ENCODE measurements around the gene ARFIP2.

DNA sequence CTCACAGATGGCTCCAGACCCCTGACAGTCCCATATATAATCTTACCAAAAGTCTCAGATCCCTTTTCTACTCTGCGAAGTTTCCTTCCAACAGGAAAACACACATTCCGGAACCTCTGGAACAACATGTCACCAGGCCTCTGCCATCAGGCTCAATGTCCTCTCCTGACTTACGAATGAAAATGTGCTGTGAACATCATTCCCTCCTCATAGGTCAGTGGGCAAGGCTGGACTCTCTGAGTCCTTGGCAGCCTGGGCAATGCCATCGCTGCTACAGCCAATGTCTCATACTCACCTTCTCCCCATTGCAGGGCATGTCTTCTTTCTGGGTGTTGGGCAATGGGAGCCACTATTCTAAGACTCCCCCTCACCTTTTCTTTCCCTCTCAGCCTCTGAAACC lies 38.7 kb downstream of the ARFIP2 start:
- TF ChIP-seq, protein P1, sequence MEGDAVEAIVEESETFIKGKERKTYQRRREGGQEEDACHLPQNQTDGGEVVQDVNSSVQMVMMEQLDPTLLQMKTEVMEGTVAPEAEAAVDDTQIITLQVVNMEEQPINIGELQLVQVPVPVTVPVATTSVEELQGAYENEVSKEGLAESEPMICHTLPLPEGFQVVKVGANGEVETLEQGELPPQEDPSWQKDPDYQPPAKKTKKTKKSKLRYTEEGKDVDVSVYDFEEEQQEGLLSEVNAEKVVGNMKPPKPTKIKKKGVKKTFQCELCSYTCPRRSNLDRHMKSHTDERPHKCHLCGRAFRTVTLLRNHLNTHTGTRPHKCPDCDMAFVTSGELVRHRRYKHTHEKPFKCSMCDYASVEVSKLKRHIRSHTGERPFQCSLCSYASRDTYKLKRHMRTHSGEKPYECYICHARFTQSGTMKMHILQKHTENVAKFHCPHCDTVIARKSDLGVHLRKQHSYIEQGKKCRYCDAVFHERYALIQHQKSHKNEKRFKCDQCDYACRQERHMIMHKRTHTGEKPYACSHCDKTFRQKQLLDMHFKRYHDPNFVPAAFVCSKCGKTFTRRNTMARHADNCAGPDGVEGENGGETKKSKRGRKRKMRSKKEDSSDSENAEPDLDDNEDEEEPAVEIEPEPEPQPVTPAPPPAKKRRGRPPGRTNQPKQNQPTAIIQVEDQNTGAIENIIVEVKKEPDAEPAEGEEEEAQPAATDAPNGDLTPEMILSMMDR (IDR thresholded peaks at IDR 0.05) = no peak
- no peak for TF ChIP-seq POLR2A (IDR thresholded peaks at IDR 0.05)

Data from breast epithelium (tissue), 3 donors.